Stimulated activated CD4-positive, alpha-beta T cell treated with anti-CD3 and anti-CD28 coated beads, Interleukin-4, amount 100 ng/mL, for 4 hours (primary cell): ENCODE measurements around the gene MLIP.
"Not testable (repeated sequence)": the region's sequence is repeated elsewhere in the genome, so short reads cannot be mapped to it uniquely, and the experiment has no call there.

Experiments used
- DNase-seq, 2 experiments: peaks; one replicate each; pipeline ENCODE4 v3.0.0-alpha.2; 2020

Gene MLIP

GRCh38 chr6:54111341-54112045 is at the start of gene MLIP:
Gene MLIP (plus strand): TSS chr6:54111443. CDS start chr6:54111480, 37 bp downstream.
- no peak for DNase-seq

GRCh38 chr6:54063228-54063539 is 48.1 kb upstream of the MLIP start:
- DNase-seq: no peak

GRCh38 chr6:54068694-54069093 is 42.5 kb upstream of the MLIP start:
- DNase-seq: no peak

GRCh38 chr6:54070025-54070424 is 41.2 kb upstream of the MLIP start:
- DNase-seq: no peak

- DNase-seq: no peak
Measured at GRCh38 chr6:54071821-54072340, 39.4 kb upstream of the MLIP start.

- DNase-seq: no peak
Measured at GRCh38 chr6:54072635-54073313, 38.5 kb upstream of the MLIP start.

- DNase-seq: no peak
Measured at GRCh38 chr6:54073487-54073886, 37.8 kb upstream of the MLIP start.

GRCh38 chr6:54074109-54074508 is 37.1 kb upstream of the MLIP start:
- DNase-seq: no peak

GRCh38 chr6:54074578-54075195 is 36.6 kb upstream of the MLIP start:
- no peak for DNase-seq

- DNase-seq: no peak
Measured at GRCh38 chr6:54076159-54076789, 35.0 kb upstream of the MLIP start.

- not testable (repeated sequence) for DNase-seq
Measured at GRCh38 chr6:54081499-54081898, 29.7 kb upstream of the MLIP start.

GRCh38 chr6:54083287-54083686 is 28.0 kb upstream of the MLIP start:
- DNase-seq: no peak

GRCh38 chr6:54084231-54084630 is 27.0 kb upstream of the MLIP start:
- no peak for DNase-seq

- DNase-seq: no peak
Measured at GRCh38 chr6:54085047-54085446, 26.2 kb upstream of the MLIP start.

GRCh38 chr6:54085541-54085940 is 25.7 kb upstream of the MLIP start:
- DNase-seq: no peak

GRCh38 chr6:54086439-54086838 is 24.8 kb upstream of the MLIP start:
- DNase-seq: no peak

GRCh38 chr6:54087721-54088120 is 23.5 kb upstream of the MLIP start:
- no peak for DNase-seq

GRCh38 chr6:54093326-54093948 is 17.8 kb upstream of the MLIP start:
- no peak for DNase-seq

GRCh38 chr6:54094293-54094692 is 16.9 kb upstream of the MLIP start:
- DNase-seq: no peak

- no peak for DNase-seq
Measured at GRCh38 chr6:54094786-54095185, 16.5 kb upstream of the MLIP start.

GRCh38 chr6:54095723-54096122 is 15.5 kb upstream of the MLIP start:
- DNase-seq: no peak

GRCh38 chr6:54096811-54097210 is 14.4 kb upstream of the MLIP start:
- no peak for DNase-seq

- no peak for DNase-seq
Measured at GRCh38 chr6:54097753-54098152, 13.5 kb upstream of the MLIP start.
